Stimulated activated CD8-positive, alpha-beta memory T cell treated with anti-CD3 and anti-CD28 coated beads, Interleukin-15, amount 100 ng/mL, for 1 hour (primary cell): ENCODE data around the gene VRK3.
A peak's percentile ranks its signal among the peaks of the same experiment; 100 is the strongest.
"Not testable (repeated sequence)": the region's sequence is repeated elsewhere in the genome, so short reads cannot be mapped to it uniquely, and the experiment has no call there.

Experiments
- DNase-seq: peaks from one replicate; pipeline ENCODE4 v3.0.0-alpha.2; 2020; ENCODE audit warnings: low read depth

VRK3 gene

GRCh38 chr19:49956115-49956495, 69.1 kb downstream of the VRK3 start:
- DNase-seq: no peak

DNA sequence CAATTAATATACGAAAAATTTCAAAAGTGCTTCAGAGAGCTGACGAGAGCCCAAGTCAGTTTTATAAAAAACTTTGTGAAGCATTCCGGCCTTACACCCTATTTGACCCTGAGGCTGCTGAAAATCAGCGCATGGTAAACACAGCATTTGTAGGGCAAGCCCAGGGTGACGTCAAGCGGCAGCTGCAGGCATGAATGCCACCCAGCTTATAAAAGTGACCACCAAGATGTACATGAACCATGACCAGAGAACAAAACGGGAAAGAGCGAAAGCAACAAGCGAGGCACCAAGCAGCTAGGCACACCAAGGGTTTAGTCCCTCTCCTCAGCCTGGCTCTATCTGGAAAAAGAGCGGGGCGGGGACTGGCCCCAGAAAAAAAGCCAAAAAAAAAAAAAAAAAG, 70.2 kb downstream of the VRK3 start:
- DNase-seq: no peak

DNA sequence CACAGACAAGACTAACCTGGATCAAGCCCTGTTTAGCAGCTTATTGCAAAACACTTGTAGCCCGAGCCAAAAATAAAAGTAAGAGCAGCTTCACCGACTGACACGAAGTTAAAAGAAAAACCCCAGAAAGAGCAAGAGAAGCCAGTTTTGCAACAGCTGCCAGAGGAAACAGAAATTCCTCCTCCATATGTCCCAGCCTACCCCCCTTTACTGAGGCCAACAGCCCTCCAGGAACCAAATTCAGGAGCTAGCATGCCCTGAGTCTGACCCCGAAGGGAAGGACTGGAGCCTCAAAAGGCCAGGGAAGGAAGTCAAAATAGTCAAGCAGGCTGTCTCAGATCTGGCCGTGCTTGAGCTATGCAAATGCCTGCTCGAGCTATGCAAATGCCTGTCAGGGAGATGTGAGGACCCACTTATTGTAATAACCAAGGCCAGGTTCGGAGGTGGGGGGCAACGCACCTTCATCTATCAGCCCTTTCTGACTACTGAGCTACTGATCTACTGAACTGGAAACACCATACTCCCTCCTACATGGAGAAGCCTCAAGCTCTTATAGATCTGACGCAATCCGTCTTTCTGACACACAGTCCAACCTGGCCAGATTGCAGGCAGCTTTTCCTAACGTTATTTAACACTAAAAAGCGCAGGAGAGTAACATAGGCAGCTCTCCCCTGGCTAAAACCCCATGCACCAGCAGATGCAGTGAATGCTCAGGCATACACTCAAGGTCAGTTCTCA, 70.9 kb downstream of the VRK3 start:
- no peak for DNase-seq

- no peak for DNase-seq
Observed at GRCh38 chr19:49953416-49953815, 71.8 kb downstream of the VRK3 start.

DNA sequence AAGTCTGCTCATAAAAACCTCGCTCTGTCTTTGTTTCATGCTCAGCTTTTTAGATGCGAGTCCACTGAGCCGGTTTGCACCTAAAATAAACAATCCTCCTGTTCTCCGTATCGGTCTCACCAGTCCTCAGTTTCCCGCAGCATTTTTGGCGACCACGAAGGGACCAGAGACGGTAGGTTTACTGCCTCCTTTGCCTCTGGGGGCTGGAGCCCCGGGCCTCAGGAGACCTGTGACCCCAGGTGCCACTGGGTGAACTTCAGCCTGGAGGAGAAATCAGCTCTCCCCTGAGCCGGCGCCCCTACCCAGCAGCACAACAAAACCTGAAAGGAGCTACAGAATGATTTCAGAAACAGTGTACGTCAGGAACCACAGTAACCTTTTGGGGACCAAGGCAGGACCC, 72.3 kb downstream of the VRK3 start:
- DNase-seq: no peak

- no peak for DNase-seq
Observed at GRCh38 chr19:49952479-49952836, 72.7 kb downstream of the VRK3 start.

DNA sequence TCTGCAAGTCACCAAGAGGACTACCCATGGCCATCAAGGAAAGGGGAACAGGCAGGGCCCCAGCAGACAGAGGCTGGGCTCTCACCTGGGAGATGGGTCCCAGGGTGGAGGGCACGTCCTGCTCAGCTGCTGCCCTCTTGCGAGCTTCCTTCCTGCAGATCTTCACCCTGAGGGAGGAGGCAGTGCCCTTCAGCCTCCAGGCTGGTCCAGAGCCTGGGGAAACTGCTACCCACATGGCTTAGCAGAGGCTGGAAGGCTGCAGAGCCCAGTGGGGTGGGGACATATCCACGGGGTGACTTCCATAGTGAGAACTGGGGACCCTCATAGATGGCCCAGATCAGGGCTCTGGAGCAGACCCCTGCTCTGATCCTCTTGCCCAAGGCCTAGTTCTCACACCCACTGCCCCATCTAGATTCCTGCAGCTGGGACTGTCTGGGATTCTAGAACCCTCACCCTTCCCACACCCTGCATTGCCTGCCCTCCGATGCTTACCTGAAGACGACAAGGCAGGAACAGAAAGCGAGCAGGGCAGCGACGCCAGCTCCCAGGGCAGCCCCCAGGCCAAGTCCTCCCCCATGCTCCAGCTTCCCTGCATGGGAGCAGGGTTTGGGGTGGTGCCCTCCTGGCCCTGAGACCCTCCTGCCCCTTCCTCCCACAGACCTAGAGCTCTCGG, 73.2 kb downstream of the VRK3 start:
- no peak for DNase-seq

GRCh38 chr19:49950956-49951526, 74.1 kb downstream of the VRK3 start:
- DNase-seq: no peak

- DNase-seq: no peak
Observed at GRCh38 chr19:49950590-49950948, 74.6 kb downstream of the VRK3 start.

- no peak for DNase-seq
Observed at GRCh38 chr19:49949742-49950589, 75.2 kb downstream of the VRK3 start.

DNA sequence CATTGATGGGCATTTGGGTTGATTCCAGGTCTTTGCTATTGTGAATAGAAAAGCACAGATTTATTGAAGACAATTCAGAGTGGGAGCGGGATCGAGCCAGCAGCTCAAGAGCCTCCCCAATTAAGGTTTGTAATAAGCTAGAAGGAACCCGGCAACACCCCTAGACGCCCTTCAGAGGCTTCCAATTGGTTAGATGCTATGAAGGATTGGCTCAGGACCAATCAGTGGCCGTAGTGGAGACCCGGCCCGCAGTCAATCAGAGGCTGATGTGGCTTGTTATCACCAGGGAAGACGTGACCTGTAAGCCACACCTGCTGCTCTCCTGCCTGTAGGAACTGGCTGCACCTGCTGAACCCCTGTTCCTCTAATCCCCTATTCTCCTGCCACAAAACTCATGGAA, 78.8 kb downstream of the VRK3 start:
- no peak for DNase-seq

GRCh38 chr19:49944567-49944966, 80.6 kb downstream of the VRK3 start:
- not testable (repeated sequence) for DNase-seq

DNA sequence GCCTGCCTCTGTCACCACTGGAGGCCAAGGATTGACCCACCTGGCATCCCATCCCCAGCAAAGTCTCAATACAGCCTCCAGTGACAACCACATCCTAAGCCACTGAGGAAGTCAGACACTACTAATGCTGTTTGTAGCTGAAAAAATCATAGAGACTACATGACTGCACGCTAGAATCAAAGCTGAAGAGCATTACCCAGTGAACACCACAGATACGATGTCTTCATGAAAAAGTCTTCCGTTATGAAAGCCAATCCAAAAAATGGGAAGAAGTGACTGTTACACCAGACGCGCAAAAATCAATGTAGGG, 84.7 kb downstream of the VRK3 start:
- DNase-seq: no peak

DNA sequence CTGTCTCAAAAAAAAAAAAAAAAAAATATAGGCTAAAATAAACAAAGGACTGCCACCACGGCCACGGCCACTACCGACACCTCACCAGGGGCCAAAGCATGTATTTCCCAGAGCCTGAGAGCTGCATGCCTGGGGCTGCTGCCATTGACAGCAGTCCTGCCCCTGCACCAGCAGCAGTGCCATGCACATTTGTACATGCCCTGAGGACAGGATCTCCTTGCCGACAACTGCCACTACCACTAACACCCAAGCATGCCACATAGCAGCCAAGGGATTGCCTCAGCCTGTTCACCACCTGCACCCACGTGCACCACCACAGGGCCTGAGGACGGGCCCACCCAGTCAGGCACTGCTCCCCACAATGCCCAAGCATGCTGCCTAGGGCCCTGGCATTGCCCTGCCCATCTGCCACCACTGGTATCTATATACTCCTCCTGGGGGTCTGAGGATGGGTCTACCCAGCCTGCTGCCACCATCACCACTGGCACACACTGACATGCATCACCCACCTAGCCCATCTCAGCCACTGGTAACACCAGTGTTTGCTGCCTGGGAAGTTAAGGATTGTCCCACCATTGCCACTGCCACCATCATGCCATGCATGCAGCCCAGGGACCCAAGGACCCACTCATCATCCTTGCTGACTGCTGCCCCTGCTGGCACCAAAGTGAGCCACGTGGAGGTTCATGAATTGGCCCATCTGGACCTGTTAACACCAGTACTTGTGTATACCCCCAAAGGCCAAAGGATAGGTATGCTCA, 85.3 kb downstream of the VRK3 start:
- DNase-seq: no peak

- no peak for DNase-seq
Observed at GRCh38 chr19:49938662-49939061, 86.5 kb downstream of the VRK3 start.

DNA sequence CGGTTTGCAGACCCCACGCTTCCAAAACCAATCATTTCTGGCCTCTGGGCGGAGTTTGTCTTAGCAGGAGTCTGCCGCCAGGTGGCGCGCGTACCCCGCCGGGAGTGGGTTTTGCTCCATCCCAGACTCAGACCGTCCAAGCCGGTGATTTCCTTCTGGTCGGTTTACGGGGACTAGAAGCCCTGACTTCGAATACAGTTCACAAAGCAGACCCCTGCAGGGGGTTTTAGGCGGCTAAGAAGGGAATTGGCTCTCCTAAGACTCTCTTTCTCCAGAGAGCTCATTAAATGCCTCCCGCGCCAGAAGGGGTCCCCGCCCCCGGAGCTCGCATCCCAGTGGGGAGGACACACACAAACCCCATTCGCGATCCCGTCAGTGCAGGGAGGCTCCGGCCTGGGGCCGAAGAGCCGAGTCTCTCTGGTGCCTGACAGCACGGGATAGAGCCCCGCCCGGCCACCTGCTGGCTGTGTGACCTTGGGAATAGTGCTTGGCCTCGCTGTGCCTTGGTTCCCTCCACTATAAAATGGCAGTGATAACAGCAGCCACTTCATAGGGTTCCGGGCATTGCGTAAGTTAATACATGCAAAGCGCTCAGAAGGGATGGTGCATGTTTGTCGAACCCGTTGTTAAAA, 87.3 kb downstream of the VRK3 start:
- peak; percentile 65 for DNase-seq

- no peak for DNase-seq
Observed at GRCh38 chr19:49936549-49936948, 88.6 kb downstream of the VRK3 start.

DNA sequence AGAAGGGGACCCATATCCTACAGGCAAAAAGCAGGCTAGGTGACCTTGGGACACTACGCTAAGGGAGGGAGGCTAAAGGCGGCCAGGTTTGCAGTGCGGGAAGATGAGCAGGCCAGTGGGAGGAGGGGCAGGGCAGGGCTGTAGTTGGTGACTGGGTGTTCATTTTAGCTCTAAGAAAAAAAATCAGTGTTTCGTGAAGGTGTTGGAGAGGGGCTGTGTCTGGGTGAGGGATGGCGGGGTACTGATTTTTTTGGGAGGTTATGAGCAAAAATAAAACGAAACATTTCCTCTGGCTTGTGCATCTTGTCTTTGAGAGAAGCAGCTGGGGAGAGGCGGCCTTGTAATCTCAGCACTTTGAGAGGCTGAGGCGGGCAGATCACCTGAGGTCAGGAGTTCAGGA, 91.5 kb downstream of the VRK3 start:
- DNase-seq: no peak

GRCh38 chr19:49932731-49933131, 92.4 kb downstream of the VRK3 start:
- DNase-seq: no peak

- no peak for DNase-seq
Observed at GRCh38 chr19:49932041-49932451, 93.1 kb downstream of the VRK3 start.

- no peak for DNase-seq
Observed at GRCh38 chr19:49931293-49932040, 93.7 kb downstream of the VRK3 start.
